H1 (cell line): ENCODE data around the gene SCGB1D2. TPM values are rescaled to one million over a fixed set of nuclear protein-coding genes. Genes with fewer than 3 reads are reported as not detected.

Experiments used
- CTCF ChIA-PET: fragments of 300-600 bp; sonication (Branson Sonifier 250); formaldehyde crosslinking; loops from one replicate; lab custom pipeline; 2021; ENCODE audit not compliant: partially characterized antibody; lab: Charles Lee
- POLR2A ChIA-PET: fragments of 300-600 bp; sonication (Branson Sonifier 250); formaldehyde crosslinking; loops from one replicate; lab custom pipeline; 2021; ENCODE audit warnings: inconsistent platforms; ENCODE audit not compliant: partially characterized antibody; lab: Charles Lee
- DNase-seq, 2 experiments: peaks; one replicate each; pipeline versions ENCODE4 v3.0.0 to v3.0.0-alpha.2; 2010 to 2022; ENCODE audit warnings: low spot score in 2 of 2, low read depth in 1 of 2, mixed read lengths in 1 of 2
- FAIRE-seq: peaks from 2 replicates; lab custom pipeline; 2011; peaks lifted over from hg19 to GRCh38; lab: Jason Lieb, UNC
- H2AFZ ChIP-seq: 2 replicates; pipeline ENCODE4 v1.8.1; 2012; ENCODE audit warnings: low read length, inconsistent platforms
- H2AK5ac ChIP-seq: 2 replicates; pipeline ENCODE4 v1.6.1; 2013; ENCODE audit warnings: low read depth, low read length
- H2BK120ac ChIP-seq: replicated peaks from 2 replicates; pipeline ENCODE3; 2013; ENCODE audit warnings: low read depth, low read length, inconsistent platforms
- H2BK12ac ChIP-seq: 2 replicates; pipeline ENCODE4 v1.6.1; 2013; ENCODE audit warnings: low read depth, low read length
- H2BK15ac ChIP-seq: 2 replicates; pipeline ENCODE4 v1.6.1; 2013; ENCODE audit warnings: low read length
- H2BK20ac ChIP-seq: 2 replicates; pipeline ENCODE4 v1.6.1; 2013; ENCODE audit warnings: low read length
- H2BK5ac ChIP-seq: 2 replicates; pipeline ENCODE4 v1.6.1; 2013; ENCODE audit warnings: low read depth, low read length
- H3K14ac ChIP-seq: 2 replicates; pipeline ENCODE4 v1.6.1; 2013; ENCODE audit warnings: inconsistent platforms; ENCODE audit not compliant: insufficient read length
- H3K18ac ChIP-seq: 2 replicates; pipeline ENCODE4 v1.6.1; 2013; ENCODE audit warnings: low read length; ENCODE audit errors: extremely low read depth
- H3K23ac ChIP-seq: 2 replicates; pipeline ENCODE4 v1.6.1; 2013; ENCODE audit warnings: inconsistent platforms; ENCODE audit not compliant: insufficient read length
- H3K23me2 ChIP-seq: 2 replicates; pipeline ENCODE4 v1.6.1; 2013; ENCODE audit warnings: low read depth, low read length
- H3K27ac ChIP-seq: 2 replicates; pipeline ENCODE4 v1.6.1; 2011; ENCODE audit warnings: low read depth, low read length, inconsistent platforms
- H3K27me3 ChIP-seq, 4 experiments: replicated peaks in 1 of 4; 1 replicate in 1 of 4; 2 replicates in 3 of 4; pipeline versions ENCODE4 v1.6.1 to v1.8.1; 2011 to 2013; ENCODE audit warnings: low read length in 3 of 4, mild to moderate bottlenecking in 3 of 4, inconsistent platforms in 2 of 4, mixed read lengths in 2 of 4, moderate library complexity in 1 of 4; ENCODE audit not compliant: control insufficient read depth in 3 of 4, insufficient read depth in 3 of 4; ENCODE audit errors: extremely low read depth in 1 of 4
- H3K36me3 ChIP-seq, 4 experiments: 2 replicates each; pipeline versions ENCODE4 v1.6.1 to v1.8.1; 2011 to 2013; ENCODE audit warnings: mild to moderate bottlenecking in 4 of 4, low read length in 3 of 4, moderate library complexity in 2 of 4, control low read depth in 1 of 4, inconsistent platforms in 1 of 4; ENCODE audit not compliant: insufficient read depth in 4 of 4, control insufficient read depth in 2 of 4
- H3K4ac ChIP-seq: replicated peaks from 2 replicates; pipeline ENCODE3; 2013; ENCODE audit warnings: low read length, low read depth, mixed read lengths, inconsistent platforms; ENCODE audit not compliant: insufficient read length
- H3K4me1 ChIP-seq, 4 experiments: replicated peaks in 1 of 4; 1 replicate in 1 of 4; 2 replicates in 3 of 4; pipeline versions ENCODE4 v1.6.1 to v1.8.1; 2011 to 2013; ENCODE audit warnings: low read length in 3 of 4, inconsistent platforms in 2 of 4, mixed read lengths in 1 of 4; ENCODE audit not compliant: insufficient read depth in 4 of 4, control insufficient read depth in 3 of 4
- H3K4me2 ChIP-seq, 2 experiments: 2 replicates each; pipeline versions ENCODE4 v1.6.1 to v1.8.1; 2011 to 2013; ENCODE audit warnings: low read depth in 2 of 2, low read length in 2 of 2, control low read depth in 1 of 2, inconsistent platforms in 1 of 2, mild to moderate bottlenecking in 1 of 2; ENCODE audit not compliant: insufficient read depth in 1 of 2
- H3K4me3 ChIP-seq, 4 experiments: fragments of 200-600, 300-600 bp in 1 of 4; sonication (generic), shearing (Covaris generic), sonication (Bioruptor Twin) in 1 of 4; 2 replicates each; pipeline versions ENCODE4 v1.5.1 to v1.8.1; 2011 to 2016; ENCODE audit warnings: low read length in 4 of 4, low read depth in 3 of 4, control low read depth in 2 of 4, inconsistent platforms in 2 of 4, mild to moderate bottlenecking in 2 of 4, mixed read lengths in 1 of 4, moderate library complexity in 1 of 4; ENCODE audit not compliant: insufficient read depth in 2 of 4; ENCODE audit errors: extremely low read depth in 1 of 4
- H3K56ac ChIP-seq: replicated peaks from 2 replicates; pipeline ENCODE3; 2013; ENCODE audit warnings: low read depth, mild to moderate bottlenecking, mixed read lengths, low read length, inconsistent platforms; ENCODE audit not compliant: insufficient read length
- H3K79me1 ChIP-seq: 2 replicates; pipeline ENCODE4 v1.6.1; 2013; ENCODE audit warnings: low read depth, low read length, control low read depth
- H3K79me2 ChIP-seq, 2 experiments: 2 replicates each; pipeline versions ENCODE4 v1.6.1 to v1.8.1; 2012 to 2013; ENCODE audit warnings: low read length in 2 of 2, mild to moderate bottlenecking in 2 of 2, inconsistent platforms in 1 of 2; ENCODE audit not compliant: insufficient read depth in 2 of 2, control insufficient read depth in 1 of 2
- H3K9ac ChIP-seq, 4 experiments: replicated peaks in 1 of 4; 1 replicate in 1 of 4; 2 replicates in 3 of 4; pipeline versions ENCODE4 v1.6.1 to v1.8.1; 2011 to 2013; ENCODE audit warnings: low read depth in 3 of 4, low read length in 3 of 4, control low read depth in 2 of 4, mild to moderate bottlenecking in 2 of 4, moderate library complexity in 2 of 4, inconsistent platforms in 1 of 4; ENCODE audit errors: extremely low read depth in 1 of 4
- H3K9me3 ChIP-seq, 2 experiments: 2 replicates each; pipeline versions ENCODE4 v1.6.1 to v1.8.1; 2012 to 2013; ENCODE audit warnings: mild to moderate bottlenecking in 2 of 2, moderate library complexity in 2 of 2, control low read depth in 1 of 2, inconsistent platforms in 1 of 2, low read depth in 1 of 2, low read length in 1 of 2, mixed read lengths in 1 of 2; ENCODE audit not compliant: insufficient read depth in 2 of 2
- H4K20me1 ChIP-seq, 2 experiments: replicated peaks in 1 of 2; 2 replicates each; pipeline versions ENCODE3 to v1.8.1; 2011 to 2013; ENCODE audit warnings: inconsistent platforms in 2 of 2, low read length in 2 of 2, mild to moderate bottlenecking in 1 of 2; ENCODE audit not compliant: insufficient read depth in 2 of 2, control insufficient read depth in 1 of 2
- H4K5ac ChIP-seq: 2 replicates; pipeline ENCODE4 v1.6.1; 2013; ENCODE audit warnings: low read length, low read depth, mixed read lengths, inconsistent platforms; ENCODE audit not compliant: insufficient read length
- H4K8ac ChIP-seq: 2 replicates; pipeline ENCODE4 v1.8.0; 2013; ENCODE audit warnings: mild to moderate bottlenecking, moderate library complexity, low read length, inconsistent platforms; ENCODE audit not compliant: insufficient read depth; ENCODE audit errors: extremely low read depth
- H4K91ac ChIP-seq: replicated peaks from 2 replicates; pipeline ENCODE3; 2013; ENCODE audit warnings: low read length, mixed read lengths, inconsistent platforms; ENCODE audit not compliant: insufficient read length
- BACH1 ChIP-seq: IDR thresholded peaks from 2 replicates; pipeline ENCODE4 v1.6.1; 2012; ENCODE audit warnings: low read length, improper control_type of control experiment
- EGR1 ChIP-seq: IDR thresholded peaks from 2 replicates; pipeline ENCODE4 v1.6.1; 2011; ENCODE audit warnings: low read depth, low read length, borderline replicate concordance
- JUND ChIP-seq: IDR thresholded peaks from 2 replicates; pipeline ENCODE4 v1.6.1; 2011; ENCODE audit warnings: mild to moderate bottlenecking, improper control_type of control experiment, low read length
- NANOG ChIP-seq: IDR thresholded peaks from 2 replicates; pipeline ENCODE4 v1.6.1; 2011; ENCODE audit warnings: low read length, low read depth, mild to moderate bottlenecking, inconsistent platforms; ENCODE audit not compliant: insufficient read depth, poor library complexity, severe bottlenecking
- PHF8 ChIP-seq: fragments of 200-600 bp; sonication (generic); conservative IDR thresholded peaks from 2 replicates; pipeline ENCODE4 v1.7.1; 2012; ENCODE audit warnings: low read depth, mild to moderate bottlenecking, inconsistent platforms, low read length, moderate library complexity
- RAD21 ChIP-seq, 2 experiments: IDR thresholded peaks in 1 of 2; conservative IDR thresholded peaks in 1 of 2; 2 replicates each; pipeline ENCODE4 v1.6.1; 2011; ENCODE audit warnings: low read depth in 2 of 2, low read length in 2 of 2, improper control_type of control experiment in 1 of 2, inconsistent platforms in 1 of 2, mild to moderate bottlenecking in 1 of 2, moderate library complexity in 1 of 2
- RFX5 ChIP-seq: IDR thresholded peaks from 2 replicates; pipeline ENCODE4 v1.6.1; 2011; ENCODE audit warnings: low read depth, low read length, improper control_type of control experiment, borderline replicate concordance
- WGBS, 2 experiments: shearing (Covaris generic) in 1 of 2; methylation state at CpG; one replicate each; pipeline versions ENCODE4 v1.1.6 to v1.1.7; 2013 to 2015; ENCODE audit warnings: low lambda C conversion rate in 2 of 2, mixed read lengths in 2 of 2, inconsistent platforms in 1 of 2, low coverage in 1 of 2, missing lambda C conversion rate in 1 of 2; ENCODE audit not compliant: insufficient replicate concordance in 2 of 2, insufficient coverage in 1 of 2, insufficient read length in 1 of 2; ENCODE audit errors: extremely low coverage in 1 of 2, missing lambda C conversion rate in 1 of 2; 5-methylcytosine and 5-hydroxymethylcytosine counted together
- polyA plus RNA-seq, 7 experiments: library from polyadenylated mRNA; depleted of rRNA in 3 of 7; stranded (reverse) in 5 of 7; unstranded in 2 of 7; fragments of >200 nt in 5 of 7; fragments of 200-250 nt in 2 of 7; gene quantifications; 1 replicate in 5 of 7; 2 replicates in 1 of 7; 4 replicates in 1 of 7; pipeline versions ENCODE4 v1.2.1 to v1.2.3, GENCODE V29; 2011 to 2013; ENCODE audit warnings: missing spikeins in 2 of 7, mixed read lengths in 2 of 7
- total RNA-seq: library from RNA; stranded (reverse); fragmentation: NEBNext Ultra II Directional; extraction: Animal tissue kit (Norgen Biotek cat#: 25700); gene quantifications from 2 replicates; pipeline ENCODE4 v1.2.1, GENCODE V29; 2021
- TF ChIP-seq, protein P1 (sequence below): IDR thresholded peaks from 2 replicates; pipeline ENCODE4 v1.6.1; 2011; ENCODE audit warnings: low read depth, mild to moderate bottlenecking, low read length; ENCODE audit not compliant: insufficient read depth
- TF ChIP-seq, protein P2 (sequence below), 3 experiments: IDR thresholded peaks; 1 replicate in 2 of 3; 2 replicates in 1 of 3; pipeline versions ENCODE4 v1.5.1 to v1.6.1; 2011; ENCODE audit warnings: low read length in 3 of 3, mild to moderate bottlenecking in 3 of 3, inconsistent platforms in 2 of 3, low read depth in 1 of 3, moderate library complexity in 1 of 3; ENCODE audit not compliant: insufficient read depth in 1 of 3; ENCODE audit errors: control extremely low read depth in 1 of 3

The SCGB1D2 gene
- total and polyA plus RNA-seq, 2 of the 8 experiments (the other 6 are each of a cell fraction or from before 2014, with no cell fraction given), result not detected

DNA sequence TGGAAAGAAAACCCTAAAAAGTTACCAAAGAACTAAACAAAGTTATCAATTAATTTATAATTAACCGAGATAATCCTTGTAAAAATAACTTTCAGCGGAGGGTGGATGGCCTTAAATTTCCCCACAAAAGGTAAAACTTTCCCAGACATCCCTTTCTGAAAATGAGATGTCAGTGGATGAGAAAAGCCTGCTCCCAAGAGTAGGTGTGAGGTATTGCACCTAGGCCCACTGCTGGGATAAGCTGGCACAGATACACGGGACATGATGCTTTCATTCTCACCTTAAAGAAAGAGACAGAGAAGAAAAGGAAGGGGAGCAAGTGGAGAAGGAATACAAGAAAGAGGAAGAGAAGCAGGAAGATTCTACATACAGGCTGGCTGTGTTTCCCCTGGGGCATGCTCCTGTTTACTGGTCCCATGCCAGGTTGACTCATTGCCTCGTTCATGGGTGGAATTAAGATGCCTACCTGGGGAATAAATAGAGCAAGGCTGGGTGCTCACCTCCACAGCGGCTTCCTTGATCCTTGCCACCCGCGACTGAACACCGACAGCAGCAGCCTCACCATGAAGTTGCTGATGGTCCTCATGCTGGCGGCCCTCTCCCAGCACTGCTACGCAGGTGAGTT, 27.7 kb downstream of the SCGB1D2 start, which contains the start of gene SCGB2A2:
TSS of gene SCGB2A2 (plus strand) at position 505 of the 625 bp plus-strand sequence. CDS start at position 564, 59 bp downstream.
- Histone ChIP-seq H2AFZ (no peak within 1 kb of the TSS), H3K27ac (no peak within 1 kb of the TSS), H2BK20ac (no peak within 1 kb of the TSS), H2AK5ac (no peak within 1 kb of the TSS), H3K27me3 (no peaks in the 10 kb centered on the region), H3K79me2 (no peaks in the 10 kb centered on the region), H3K18ac (no peak within 1 kb of the TSS), H3K4me1 (no peaks in the 10 kb centered on the region), H4K20me1 (no peaks in the 10 kb centered on the region), H4K91ac (no peak within 1 kb of the TSS), H3K79me1 (no peaks in the 10 kb centered on the region), H2BK5ac (no peak within 1 kb of the TSS), H3K4ac (no peak within 1 kb of the TSS), H3K23ac (no peak within 1 kb of the TSS), H4K8ac (no peak within 1 kb of the TSS), H2BK12ac (no peak within 1 kb of the TSS), H3K4me2 (no peak within 1 kb of the TSS), H3K56ac (no peak within 1 kb of the TSS), H2BK120ac (no peak within 1 kb of the TSS), H3K36me3 (no peaks in the 10 kb centered on the region), H3K9ac (no peak within 1 kb of the TSS), H4K5ac (no peak within 1 kb of the TSS), H3K14ac (no peak within 1 kb of the TSS), H2BK15ac (no peak within 1 kb of the TSS), H3K9me3 (no peaks in the 10 kb centered on the region), H3K23me2 (peaks cover 2% of the 10 kb centered on the region), H3K4me3 (no peak within 1 kb of the TSS)
- DNase-seq, result no peak
- ChIA-PET POLR2A (no interaction called here), CTCF (interaction anchor here (0.7 to 1.8 kb wide), 13 partner anchors 11 to 122 kb away, joined by 3 to 5 read pairs (median 3); no protein-coding TSS in a partner anchor)
- 88% methylated on average over 10 of the region's 10 CpGs; no CpG with 5 or more reads in 1 of the 2 experiments for WGBS, 2 experiments
- FAIRE-seq, result no peak
- TF ChIP-seq BACH1 (no peak), JUND (no peak), NANOG (no peak), RAD21 (IDR thresholded peaks at IDR 0.05 in 1 of 2, conservative IDR thresholded peaks at IDR 0.05 in 1 of 2; ENCODE audit: low read depth in 2 of 2, low read length in 2 of 2) (peak; percentile 37 to 64), EGR1 (no peak), RFX5 (no peak), PHF8 (no peak)
- TF ChIP-seq, protein P1, sequence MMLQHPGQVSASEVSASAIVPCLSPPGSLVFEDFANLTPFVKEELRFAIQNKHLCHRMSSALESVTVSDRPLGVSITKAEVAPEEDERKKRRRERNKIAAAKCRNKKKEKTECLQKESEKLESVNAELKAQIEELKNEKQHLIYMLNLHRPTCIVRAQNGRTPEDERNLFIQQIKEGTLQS, result no peak
- TF ChIP-seq, protein P2, sequence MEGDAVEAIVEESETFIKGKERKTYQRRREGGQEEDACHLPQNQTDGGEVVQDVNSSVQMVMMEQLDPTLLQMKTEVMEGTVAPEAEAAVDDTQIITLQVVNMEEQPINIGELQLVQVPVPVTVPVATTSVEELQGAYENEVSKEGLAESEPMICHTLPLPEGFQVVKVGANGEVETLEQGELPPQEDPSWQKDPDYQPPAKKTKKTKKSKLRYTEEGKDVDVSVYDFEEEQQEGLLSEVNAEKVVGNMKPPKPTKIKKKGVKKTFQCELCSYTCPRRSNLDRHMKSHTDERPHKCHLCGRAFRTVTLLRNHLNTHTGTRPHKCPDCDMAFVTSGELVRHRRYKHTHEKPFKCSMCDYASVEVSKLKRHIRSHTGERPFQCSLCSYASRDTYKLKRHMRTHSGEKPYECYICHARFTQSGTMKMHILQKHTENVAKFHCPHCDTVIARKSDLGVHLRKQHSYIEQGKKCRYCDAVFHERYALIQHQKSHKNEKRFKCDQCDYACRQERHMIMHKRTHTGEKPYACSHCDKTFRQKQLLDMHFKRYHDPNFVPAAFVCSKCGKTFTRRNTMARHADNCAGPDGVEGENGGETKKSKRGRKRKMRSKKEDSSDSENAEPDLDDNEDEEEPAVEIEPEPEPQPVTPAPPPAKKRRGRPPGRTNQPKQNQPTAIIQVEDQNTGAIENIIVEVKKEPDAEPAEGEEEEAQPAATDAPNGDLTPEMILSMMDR (IDR thresholded peaks at IDR 0.05; ENCODE audit: control extremely low read depth in 1 of 3, insufficient read depth in 1 of 3, low read depth in 1 of 3, low read length in 3 of 3), result peak; percentile 38 to 62 (median 47)
